NCI-H1694 treated with DMSO at 0.1 percent for 48 hours (cell line): ENCODE measurements around the gene ATG9B.

ENCODE experiments used
- DNase-seq: peaks from one replicate; lab custom pipeline; 2025; lab: John Stamatoyannopoulos, UW

The ATG9B gene, protein sequence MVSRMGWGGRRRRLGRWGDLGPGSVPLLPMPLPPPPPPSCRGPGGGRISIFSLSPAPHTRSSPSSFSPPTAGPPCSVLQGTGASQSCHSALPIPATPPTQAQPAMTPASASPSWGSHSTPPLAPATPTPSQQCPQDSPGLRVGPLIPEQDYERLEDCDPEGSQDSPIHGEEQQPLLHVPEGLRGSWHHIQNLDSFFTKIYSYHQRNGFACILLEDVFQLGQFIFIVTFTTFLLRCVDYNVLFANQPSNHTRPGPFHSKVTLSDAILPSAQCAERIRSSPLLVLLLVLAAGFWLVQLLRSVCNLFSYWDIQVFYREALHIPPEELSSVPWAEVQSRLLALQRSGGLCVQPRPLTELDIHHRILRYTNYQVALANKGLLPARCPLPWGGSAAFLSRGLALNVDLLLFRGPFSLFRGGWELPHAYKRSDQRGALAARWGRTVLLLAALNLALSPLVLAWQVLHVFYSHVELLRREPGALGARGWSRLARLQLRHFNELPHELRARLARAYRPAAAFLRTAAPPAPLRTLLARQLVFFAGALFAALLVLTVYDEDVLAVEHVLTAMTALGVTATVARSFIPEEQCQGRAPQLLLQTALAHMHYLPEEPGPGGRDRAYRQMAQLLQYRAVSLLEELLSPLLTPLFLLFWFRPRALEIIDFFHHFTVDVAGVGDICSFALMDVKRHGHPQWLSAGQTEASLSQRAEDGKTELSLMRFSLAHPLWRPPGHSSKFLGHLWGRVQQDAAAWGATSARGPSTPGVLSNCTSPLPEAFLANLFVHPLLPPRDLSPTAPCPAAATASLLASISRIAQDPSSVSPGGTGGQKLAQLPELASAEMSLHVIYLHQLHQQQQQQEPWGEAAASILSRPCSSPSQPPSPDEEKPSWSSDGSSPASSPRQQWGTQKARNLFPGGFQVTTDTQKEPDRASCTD

DNA sequence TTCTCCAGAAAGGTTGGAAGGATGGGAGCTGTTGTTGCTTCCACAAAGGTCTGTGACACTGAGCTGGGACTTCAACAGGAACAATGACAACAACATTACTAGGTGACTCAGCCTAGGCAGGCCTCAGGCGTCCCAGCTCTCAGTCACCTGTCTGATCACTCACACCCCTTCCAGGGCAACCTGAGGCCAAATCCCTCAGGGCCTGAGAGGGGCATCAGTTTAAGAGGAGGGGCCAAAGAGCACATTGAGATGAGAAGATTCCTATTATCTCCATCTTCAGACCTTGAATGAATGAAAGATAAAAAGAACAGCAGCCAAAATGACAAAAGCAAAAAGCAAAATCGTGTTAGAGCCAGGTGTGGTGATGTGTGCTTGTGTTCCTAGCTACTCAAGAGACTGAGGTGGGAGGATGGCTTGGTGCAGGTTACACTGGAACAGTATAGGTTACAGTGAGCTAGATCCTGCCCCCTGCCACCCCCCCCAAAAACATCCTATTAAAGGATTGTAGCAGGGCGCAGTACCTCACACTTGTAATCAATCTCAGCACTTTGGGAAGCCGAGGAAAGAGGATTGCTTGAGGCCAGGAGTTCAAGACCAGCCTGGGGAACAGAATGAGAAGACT, at the start of gene ATG9B:
Gene ATG9B, minus strand, starts transcription at position 60 of the 622 bp plus-strand sequence. CDS start 71 bp downstream, outside the sequence.
- DNase-seq = no peak

DNA sequence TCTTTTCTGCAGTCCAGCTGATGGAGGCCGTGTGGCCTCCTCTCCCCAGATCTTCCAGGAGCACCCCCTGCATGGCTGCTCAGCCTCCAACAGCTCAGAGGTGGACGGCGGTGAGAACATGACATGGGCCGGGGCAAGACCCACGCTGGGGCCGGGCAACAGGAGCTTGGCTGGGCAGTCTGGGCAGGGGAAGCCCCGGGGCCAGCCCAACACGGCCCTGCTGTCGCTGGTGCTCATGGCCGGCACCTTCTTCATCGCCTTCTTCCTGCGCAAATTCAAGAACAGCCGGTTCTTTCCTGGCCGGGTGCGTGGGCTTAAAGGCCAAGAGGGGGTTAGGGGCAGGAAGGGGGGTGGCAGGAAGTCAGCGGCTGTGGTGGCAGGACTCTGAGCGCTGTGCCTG, 49.7 kb upstream of the ATG9B start:
- no peak for DNase-seq

DNA sequence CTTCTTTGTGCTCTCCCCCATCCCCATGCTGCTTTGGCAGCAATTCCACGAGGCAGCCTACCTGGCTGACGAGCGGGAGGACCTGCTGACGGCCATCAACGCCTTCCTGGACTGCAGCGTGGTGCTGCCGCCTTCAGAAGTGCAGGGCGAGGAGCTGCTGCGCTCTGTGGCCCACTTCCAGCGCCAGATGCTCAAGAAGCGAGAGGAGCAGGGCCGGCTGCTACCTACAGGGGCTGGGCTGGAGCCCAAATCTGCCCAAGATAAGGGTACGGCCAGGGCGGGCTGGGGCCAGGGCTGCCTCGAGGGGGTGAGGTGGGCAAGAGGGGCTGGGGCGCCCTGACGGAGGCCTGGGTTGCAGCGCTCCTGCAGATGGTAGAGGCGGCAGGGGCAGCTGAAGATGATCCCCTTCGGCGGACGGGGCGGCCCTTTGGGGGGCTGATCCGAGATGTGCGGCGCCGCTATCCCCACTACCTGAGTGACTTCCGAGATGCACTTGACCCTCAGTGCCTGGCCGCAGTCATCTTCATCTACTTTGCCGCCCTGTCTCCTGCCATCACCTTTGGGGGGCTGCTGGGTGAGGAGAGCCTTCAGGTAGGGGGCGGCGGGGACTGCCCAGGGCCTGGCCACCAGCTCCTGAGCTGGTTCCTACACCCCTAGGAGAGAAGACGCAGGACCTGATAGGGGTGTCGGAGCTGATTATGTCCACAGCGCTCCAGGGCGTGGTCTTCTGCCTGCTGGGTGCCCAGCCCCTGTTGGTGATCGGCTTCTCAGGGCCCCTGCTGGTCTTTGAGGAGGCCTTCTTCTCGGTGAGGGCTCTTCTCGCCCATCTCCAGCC, 47.0 kb upstream of the ATG9B start:
- no peak for DNase-seq

DNA sequence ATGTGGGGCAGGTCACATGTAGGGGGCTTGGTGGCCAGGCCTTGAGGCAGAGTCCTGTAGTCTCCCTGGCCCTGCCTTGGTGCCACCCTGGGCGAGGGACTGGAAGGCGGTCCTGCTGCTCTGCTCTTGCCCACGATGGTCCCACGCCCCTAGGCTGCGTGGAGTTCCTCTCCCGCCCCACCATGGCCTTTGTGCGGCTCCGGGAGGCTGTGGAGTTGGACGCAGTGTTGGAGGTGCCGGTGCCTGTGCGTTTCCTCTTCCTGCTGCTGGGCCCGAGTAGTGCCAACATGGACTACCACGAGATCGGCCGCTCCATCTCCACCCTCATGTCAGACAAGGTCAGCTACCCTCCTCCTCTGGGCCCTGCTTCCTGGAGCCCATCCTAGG, 46.3 kb upstream of the ATG9B start:
- no peak for DNase-seq

DNA sequence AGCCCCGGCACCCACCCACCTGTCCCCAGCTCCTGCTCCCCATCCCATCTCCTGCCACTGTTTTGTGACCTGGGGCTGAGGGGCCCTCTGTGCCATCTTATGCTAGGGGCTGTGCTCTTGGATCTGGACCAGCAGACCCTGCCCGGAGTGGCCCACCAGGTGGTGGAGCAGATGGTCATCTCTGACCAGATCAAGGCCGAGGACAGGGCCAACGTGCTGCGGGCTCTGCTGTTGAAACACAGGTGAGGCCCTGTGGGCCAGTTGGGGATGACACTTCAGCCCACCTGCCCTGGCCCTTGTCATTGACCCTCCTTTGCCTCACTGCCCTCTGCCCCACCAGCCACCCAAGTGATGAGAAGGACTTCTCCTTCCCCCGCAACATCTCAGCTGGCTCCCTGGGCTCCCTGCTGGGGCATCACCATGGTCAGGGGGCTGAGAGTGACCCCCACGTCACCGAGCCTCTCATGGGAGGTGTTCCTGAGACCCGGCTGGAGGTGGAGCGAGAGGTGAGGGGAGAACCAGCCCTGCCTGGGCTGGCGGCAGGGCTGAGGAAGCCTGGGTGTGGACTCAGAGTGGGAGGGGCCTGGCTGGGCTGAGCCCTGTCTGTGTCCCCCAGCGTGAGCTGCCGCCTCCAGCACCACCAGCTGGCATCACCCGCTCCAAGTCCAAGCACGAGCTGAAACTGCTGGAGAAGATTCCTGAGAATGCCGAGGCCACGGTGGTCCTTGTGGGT, 45.7 kb upstream of the ATG9B start:
- no peak for DNase-seq

DNA sequence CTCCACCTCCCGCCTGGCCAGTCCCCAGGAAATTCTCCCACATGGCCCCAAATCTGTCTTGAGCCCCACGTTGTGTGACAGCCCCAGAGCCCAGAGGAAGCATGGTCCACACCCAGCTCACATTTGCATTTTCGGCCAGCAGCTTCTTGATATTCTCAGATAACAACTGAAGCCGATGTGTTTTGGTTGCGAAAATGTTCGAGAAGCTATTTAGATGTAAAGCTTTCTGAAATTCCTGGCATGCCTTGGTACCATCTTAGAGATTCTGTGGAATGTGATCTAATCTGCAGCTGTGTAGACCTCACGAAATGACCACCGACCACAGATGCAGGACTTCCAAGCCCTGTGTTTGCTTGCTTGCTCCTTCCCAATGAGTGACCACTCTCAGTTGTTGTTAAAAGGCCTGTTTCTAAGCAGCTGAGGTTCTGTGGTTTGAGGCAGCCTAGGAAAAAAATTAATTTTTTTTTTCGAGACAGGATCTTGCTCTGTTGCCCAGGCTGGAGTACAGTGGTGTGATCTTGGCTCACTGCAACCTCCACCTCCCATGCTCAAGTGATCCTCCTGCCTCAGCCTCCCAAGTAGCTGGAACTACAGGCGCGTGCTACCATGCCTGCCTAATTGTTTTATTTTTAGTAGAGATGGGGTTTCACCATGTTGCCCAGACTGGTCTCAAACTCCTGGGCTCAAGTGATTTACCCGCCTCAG, 43.9 kb upstream of the ATG9B start:
- no peak for DNase-seq

DNA sequence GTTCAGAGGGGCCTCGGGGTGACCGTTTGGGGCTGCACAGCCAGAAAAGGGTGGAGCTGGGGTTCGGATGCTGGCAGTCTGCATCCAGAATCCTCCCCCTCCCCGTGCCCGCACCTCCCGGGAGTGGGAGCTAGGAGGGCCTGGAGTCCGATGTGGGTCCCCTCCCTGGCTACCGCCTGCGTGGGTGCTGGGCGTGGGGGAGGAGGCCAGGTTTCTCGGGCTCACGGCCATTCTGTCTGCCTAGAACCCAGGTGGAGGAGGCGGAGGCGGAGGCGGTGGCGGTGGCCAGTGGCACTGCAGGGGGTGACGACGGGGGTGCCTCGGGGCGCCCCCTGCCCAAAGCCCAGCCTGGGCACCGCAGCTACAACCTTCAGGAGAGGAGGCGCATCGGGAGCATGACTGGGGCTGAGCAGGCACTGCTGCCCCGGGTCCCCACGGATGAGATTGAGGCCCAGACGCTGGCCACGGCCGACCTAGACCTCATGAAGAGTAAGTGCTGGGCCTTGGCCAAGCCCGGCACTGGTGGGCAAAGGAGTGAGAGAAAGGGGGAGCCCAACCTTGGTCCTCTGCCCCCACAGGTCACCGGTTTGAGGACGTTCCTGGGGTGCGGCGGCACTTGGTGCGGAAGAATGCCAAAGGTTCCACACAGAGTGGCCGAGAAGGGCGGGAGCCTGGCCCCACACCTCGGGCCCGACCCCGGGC, 42.1 kb upstream of the ATG9B start:
- no peak for DNase-seq

DNA sequence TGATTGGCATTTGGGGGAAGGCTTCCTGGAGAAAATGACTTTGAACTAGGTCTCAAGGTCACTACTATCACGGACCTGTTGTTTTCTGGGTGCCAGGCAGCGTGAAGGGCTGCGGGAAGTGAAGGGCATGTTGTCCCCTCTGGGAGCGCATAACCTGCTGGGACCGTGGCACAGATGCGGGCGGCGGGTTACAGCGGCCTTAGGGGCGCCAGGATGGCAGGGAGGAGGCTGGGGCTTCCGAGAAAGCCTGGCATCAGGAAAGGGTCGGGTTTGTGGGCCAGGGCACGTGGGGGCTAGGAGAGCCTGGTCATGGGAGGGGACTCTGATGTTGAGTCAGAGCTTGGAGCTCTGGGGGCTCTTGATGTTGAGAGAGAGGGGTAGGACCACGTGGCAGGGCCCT, 41.2 kb upstream of the ATG9B start:
- DNase-seq = no peak

DNA sequence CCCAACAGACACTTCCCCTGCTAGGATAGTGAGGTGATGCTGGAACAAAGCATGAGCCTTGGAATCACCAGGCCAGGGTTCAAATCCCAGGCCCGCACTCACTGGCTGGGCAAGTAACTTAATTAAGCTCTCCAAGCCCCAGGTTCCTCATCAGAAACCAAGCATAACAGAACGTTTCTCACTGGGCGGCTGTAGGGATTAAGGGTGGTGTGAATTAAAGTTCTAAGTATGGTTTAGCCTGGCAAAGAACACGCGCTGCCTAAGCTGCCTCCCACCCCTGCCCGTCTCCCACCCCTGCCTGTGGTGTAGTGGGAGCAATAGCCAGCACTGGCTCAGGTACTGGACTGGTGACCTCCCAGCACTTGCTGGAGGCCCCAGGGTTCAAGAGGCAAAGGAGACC, 40.7 kb upstream of the ATG9B start:
- DNase-seq = no peak

DNA sequence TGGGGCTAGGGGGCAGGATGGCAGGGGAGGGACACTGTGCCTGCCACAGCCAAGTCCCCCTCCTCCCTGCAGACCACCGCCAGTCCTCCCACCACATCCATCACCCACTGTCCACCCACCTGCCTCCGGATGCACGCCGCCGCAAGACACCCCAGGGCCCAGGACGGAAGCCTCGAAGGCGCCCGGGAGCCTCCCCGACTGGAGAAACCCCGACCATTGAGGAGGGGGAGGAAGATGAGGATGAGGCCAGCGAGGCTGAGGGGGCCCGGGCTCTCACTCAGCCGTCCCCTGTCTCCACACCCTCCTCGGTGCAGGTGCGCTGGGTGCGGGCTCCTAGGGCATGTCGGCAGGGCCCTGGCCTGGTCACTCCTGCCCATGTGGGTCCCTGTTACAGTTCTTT, 40.2 kb upstream of the ATG9B start:
- no peak for DNase-seq

DNA sequence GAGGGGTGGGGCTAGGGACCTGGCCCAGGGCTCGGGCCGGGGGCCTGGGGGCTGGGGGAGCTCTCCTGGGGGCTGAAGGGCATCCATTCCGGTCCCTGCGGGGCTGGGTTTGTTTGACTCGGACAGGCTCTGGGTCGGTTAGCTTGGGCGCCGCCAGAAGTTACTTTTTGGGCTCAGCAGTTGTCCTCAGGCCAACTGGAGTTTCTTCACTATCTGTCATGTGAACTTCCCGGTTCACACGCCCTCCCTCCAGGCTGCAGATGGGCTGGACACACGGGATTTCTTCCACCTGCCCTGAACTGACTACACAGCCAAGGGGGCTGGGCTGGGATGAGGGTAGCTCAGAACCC, 38.9 kb upstream of the ATG9B start:
- no peak for DNase-seq

DNA sequence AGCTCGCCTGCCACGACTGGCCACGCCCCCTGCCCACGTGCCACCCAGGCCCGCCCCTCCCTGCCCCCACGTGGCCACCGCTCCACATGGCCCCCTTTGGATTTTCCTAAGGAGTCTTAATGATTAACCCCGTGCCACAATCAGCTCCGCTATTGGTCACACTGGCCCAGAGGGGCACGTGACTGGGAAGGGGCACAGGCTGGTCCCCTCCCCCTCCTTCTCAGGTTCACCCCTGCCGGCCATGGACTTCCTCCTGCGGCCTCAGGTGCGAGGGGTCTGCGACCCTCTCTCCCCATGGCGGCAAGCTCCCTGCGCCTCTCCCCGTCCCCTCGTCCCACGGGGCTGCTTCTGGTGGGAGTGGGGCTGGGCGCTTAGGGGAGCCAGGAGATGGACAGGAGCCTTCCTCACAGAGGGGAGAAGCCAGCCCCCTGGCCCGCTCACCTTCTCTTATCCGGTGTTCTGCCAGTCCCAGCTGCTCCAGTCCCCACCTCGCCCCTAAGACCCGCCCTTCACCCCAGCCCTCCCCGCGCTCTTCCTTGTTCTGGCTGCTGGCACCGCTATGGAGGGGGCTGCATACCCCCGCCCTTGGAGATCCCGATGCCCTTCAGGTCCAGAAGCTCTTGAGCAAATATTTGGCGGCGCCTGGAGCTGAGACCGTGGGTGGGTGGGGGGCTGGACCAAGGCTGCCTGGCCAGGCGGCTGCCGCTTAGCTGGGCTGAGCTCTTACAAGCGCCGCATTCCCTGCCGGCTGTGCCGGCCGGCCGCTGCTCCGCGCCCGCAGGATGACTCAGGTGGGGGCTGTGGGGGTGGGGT, 38.3 kb upstream of the ATG9B start:
- no peak for DNase-seq

DNA sequence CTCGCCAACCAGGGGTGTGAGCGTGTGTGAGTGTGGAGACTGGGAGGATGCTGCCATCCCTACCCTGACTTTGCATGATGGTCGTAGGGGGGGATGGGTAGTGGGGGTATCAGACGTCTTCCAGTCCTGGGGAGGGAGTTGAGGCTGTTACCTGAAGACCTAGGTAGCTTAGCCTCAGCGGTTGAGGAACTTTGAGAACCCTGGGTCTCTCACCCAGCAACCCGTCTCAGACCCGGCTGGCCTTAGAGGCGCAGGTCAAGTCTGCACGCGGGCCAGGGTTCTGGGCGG, 37.8 kb upstream of the ATG9B start:
- no peak for DNase-seq

DNA sequence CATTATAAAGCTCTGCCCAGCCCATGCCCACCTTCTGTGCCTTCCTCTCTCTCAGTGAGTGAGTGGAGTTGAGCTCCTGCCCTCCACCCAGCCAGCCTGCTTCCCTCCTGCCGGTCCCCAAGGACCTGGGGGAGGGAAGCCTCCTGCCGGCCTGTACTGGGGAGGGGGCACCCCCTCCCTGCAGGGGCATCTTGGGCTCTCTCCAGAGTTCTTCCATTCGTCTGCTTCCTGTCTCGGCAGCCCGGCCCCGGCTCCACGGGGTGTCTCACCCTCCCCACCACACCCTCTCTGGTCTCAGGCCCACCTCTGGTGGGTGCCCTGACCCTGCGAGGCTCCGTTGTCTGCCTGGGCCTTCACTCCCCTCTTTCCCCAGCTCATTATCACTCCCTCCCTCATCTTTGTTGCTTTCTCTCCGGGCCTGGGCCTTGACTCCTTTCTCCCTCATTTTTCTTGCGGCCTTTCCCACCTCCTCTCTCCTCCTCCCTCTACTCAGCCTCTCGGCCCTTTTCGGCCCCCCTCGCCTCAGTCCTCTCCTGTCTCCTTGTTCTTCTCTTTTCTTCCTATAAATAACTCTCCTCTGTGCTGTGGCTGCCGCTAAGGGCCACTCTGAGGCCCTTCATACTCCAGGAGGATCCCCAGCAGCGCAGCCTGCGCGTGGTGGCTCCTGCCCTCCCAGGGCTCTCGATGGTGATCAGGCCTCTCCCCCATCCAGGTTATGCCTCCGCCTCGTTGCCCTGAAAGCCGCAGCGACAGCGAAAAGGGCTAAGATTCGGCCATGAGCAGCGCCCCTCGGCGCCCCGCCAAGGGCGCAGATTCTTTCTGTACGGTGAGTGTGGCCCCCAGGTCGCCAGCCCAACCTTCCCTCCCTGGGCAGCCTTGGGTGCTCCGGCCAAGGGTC, 37.2 kb upstream of the ATG9B start:
- DNase-seq = no peak

DNA sequence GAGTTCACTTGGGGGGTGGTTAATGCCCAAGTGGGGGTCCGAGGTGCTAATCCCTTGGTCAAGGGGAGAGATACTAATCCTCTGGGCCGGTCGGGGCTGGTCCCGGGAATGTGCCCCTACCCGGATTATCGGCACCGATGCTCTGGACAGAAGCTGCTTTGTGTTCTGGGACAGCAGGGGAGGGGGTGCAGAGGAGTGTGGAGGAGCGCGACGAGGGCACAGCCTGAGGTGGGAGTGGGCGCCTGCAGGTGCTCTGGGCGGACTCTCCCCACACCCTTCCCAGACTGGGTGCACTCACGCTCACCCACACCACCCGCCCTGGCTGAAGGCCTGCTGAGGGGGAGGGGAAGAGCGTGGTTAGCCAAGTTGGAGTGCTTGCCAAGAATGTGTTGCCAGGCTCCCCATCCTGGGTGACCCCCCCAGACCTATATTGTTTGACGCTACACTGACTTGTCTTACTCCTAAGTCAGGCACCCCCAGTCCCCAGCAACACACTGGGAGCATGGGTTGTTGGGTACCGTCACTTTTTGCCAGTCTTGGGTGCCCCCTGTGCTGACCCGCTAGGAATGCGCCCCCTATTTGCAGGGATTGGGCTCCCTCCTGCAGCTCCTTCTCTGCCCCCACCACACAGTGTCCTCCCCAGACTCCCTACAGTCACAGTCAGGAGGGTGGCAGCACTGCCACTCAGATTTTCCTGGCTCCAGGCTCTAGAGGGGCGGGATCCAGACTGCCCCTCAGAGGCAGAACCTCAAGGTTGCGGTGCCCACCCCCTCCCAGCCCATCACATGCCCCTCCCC, 36.3 kb upstream of the ATG9B start:
- peak; percentile 16 for DNase-seq

DNA sequence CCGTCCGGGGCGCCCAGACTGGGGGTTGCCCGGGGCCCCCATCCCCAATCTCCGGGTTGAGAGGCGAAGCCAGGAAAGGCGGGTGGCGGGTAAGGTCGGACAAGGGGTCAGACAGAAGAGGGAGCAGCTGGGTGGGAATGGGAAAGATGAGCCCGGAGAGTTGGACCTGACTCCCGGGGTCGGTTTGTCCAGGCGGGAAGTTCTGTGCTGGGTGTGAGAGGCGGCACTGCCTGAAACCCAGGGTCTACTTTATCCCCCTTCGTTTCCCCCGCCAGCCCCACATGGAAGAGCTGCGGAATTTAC, 35.8 kb upstream of the ATG9B start:
- no peak for DNase-seq

DNA sequence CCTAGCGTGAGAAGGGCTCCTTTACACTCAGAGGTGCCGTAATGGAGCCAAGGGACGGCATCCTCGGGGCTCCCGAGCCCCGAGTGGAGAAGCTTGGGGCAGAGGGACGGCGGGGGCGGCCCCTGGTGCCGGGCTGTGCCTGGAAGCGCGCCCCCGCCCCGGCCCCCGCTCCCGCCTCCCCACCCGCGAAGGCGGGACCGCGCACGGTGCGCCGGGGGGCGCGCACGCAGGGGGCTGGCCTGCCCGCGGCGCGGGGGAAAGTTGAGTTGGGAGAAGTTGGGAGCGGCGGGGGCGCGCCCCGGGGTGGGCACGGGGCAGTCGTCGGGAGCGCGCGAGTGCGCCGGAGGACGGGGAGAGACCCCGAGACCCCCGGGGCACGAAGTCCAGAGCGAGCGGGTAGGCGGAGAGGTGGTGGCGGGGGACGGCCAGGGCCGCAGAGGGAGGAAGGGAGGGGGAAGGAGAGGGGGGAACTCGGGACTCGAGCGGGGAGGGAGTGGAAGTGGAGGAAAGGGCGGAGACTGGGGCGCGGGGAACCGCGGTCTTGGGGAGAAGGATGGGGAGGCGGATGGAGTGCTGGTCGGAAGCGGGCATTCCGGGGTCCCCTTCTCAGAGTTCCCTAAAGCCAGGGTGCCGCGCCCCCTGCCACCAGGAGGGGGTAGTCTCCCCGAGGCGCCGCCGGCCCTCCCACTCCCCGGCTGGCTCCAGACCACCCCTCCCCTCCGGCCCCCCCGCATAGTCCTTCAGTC, 35.2 kb upstream of the ATG9B start, which contains the start of gene SLC4A2:
Gene SLC4A2, plus strand, starts transcription at position 223 of the 746 bp plus-strand sequence. CDS start 2,399 bp downstream, outside the sequence.
- DNase-seq = peak; percentile 48
